Measurements from ENCODE around the gene BAIAP2. TPM values are rescaled to one million over a fixed set of nuclear protein-coding genes. Genes with fewer than 3 reads are reported as not detected.

The BAIAP2 gene
- total RNA-seq, 1 experiment from 2014 or later = 67.0 TPM

GRCh38 chr17:81131486-81132196 is 96.7 kb downstream of the BAIAP2 start:
- no peak for DNase-seq (ENCODE audit: unreplicated experiment)
- Mint-ChIP-seq H3K27ac (ENCODE audit: low read depth, unreplicated experiment) (no peak overlapping the region), H3K9me3 (ENCODE audit: unreplicated experiment) (no peaks in the 10 kb centered on the region), H3K4me1 (ENCODE audit: insufficient read depth, unreplicated experiment) (peaks cover 6% of the 10 kb centered on the region), H3K4me3 (ENCODE audit: unreplicated experiment) (no peak overlapping the region), H3K27me3 (ENCODE audit: insufficient read depth, unreplicated experiment) (no peaks in the 10 kb centered on the region), H3K36me3 (ENCODE audit: insufficient read depth, unreplicated experiment) (no peaks in the 10 kb centered on the region)
- ChIA-PET POLR2A (no interaction called here), CTCF (interaction anchor here (0.6 kb wide), 1 partner anchor 129 kb away, joined by 3 read pairs; no protein-coding TSS in a partner anchor)
- intact Hi-C loops (cut with micrococcal nuclease) = no loop called here
- BruUV-seq (replicated peaks) = no TSS peak
- TF ChIP-seq CTCF (IDR thresholded peaks at IDR 0.05; ENCODE audit: unreplicated experiment) = no peak

GRCh38 chr17:81132197-81132540 is 97.2 kb downstream of the BAIAP2 start:
- Mint-ChIP-seq H3K27ac (ENCODE audit: low read depth, unreplicated experiment) (no peak overlapping the region), H3K36me3 (ENCODE audit: insufficient read depth, unreplicated experiment) (no peaks in the 10 kb centered on the region), H3K9me3 (ENCODE audit: unreplicated experiment) (no peaks in the 10 kb centered on the region), H3K4me1 (ENCODE audit: insufficient read depth, unreplicated experiment) (peaks cover 6% of the 10 kb centered on the region), H3K27me3 (ENCODE audit: insufficient read depth, unreplicated experiment) (no peaks in the 10 kb centered on the region), H3K4me3 (ENCODE audit: unreplicated experiment) (no peak overlapping the region)
- intact Hi-C loops (cut with micrococcal nuclease) = no loop called here
- TF ChIP-seq CTCF (IDR thresholded peaks at IDR 0.05; ENCODE audit: unreplicated experiment) = no peak
- no TSS peak for BruUV-seq (replicated peaks)
- ChIA-PET POLR2A (no interaction called here), CTCF (interaction anchor here (0.6 kb wide), 1 partner anchor 128 kb away, joined by 3 read pairs; no protein-coding TSS in a partner anchor)
- DNase-seq (ENCODE audit: unreplicated experiment) = no peak

- DNase-seq (ENCODE audit: unreplicated experiment) = no peak
- no peaks in the 10 kb centered on the region for H3K27me3 Mint-ChIP-seq (ENCODE audit: insufficient read depth, unreplicated experiment)
- no peaks in the 10 kb centered on the region for H3K9me3 Mint-ChIP-seq (ENCODE audit: unreplicated experiment)
- BruUV-seq (replicated peaks) = no TSS peak
- H3K36me3 Mint-ChIP-seq (ENCODE audit: insufficient read depth, unreplicated experiment) = no peaks in the 10 kb centered on the region
- peaks cover 6% of the 10 kb centered on the region for H3K4me1 Mint-ChIP-seq (ENCODE audit: insufficient read depth, unreplicated experiment)
- POLR2A ChIA-PET = no interaction called here
- no peak overlapping the region for H3K4me3 Mint-ChIP-seq (ENCODE audit: unreplicated experiment)
- CTCF ChIA-PET = interaction anchor here (0.6 to 1.4 kb wide), 5 partner anchors 10 to 480 kb away, joined by 3 to 4 read pairs (median 3); no protein-coding TSS in a partner anchor
- intact Hi-C loops (cut with micrococcal nuclease) = no loop called here
- H3K27ac Mint-ChIP-seq (ENCODE audit: low read depth, unreplicated experiment) = no peak overlapping the region
- TF ChIP-seq CTCF (IDR thresholded peaks at IDR 0.05; ENCODE audit: unreplicated experiment) = no peak
Measured at GRCh38 chr17:81132770-81133723, 98.1 kb downstream of the BAIAP2 start.

All from MCF 10A (cell line).